ENCODE results near the gene CNNM2.

Gene CNNM2

DNA sequence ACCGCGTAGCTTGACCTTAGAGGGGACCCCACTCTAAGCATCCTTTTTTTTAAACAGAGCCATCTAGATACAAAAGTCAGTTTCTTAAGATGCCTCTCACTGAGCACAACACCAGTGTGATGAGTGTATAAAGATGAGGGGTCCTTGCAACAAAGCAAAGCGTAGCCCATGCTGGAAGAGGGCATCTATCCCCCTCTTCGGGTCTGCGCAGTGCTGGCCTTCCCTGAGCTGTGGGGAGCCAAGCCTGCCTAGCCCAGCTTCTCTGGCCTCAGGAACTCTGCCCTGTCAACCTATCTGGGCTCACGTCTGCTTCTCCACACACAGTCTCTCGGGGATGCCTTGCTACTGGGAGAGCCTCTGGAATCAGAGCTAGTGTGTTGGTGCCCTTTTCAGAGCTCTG, 161.0 kb downstream of the CNNM2 start:
- Histone ChIP-seq H3K4me1 (ENCODE audit: insufficient read depth, low read length, poor library complexity, severe bottlenecking) (no peaks in the 10 kb centered on the region), H3K9me2 (replicated peaks; ENCODE audit: low read depth, low read length) (no peaks in the 10 kb centered on the region), H3K4me3 (ENCODE audit: low read length, poor library complexity, severe bottlenecking) (no peak overlapping the region), H3K9ac (ENCODE audit: low read depth, low read length, poor library complexity, severe bottlenecking) (no peak overlapping the region), H3F3A (ENCODE audit: low read depth) (no peaks in the 10 kb centered on the region), H3K36me3 (ENCODE audit: insufficient read depth, low read length) (peaks cover 20% of the 10 kb centered on the region; the same call in 1 of the 2 replicates), H3K9me3 (ENCODE audit: insufficient read depth, low read depth, low read length) (no peaks in the 10 kb centered on the region), H3K27me3 (ENCODE audit: insufficient read depth, low read length, poor library complexity, severe bottlenecking) (no peaks in the 10 kb centered on the region), H2AFZ (ENCODE audit: low read length) (no peak overlapping the region), H3K4me2 (ENCODE audit: low read depth, low read length, poor library complexity, severe bottlenecking) (no peak overlapping the region), H4K20me1 (ENCODE audit: insufficient read depth, low read length, poor library complexity, severe bottlenecking) (no peaks in the 10 kb centered on the region), H3K79me2 (ENCODE audit: insufficient read depth, low read length) (no peaks in the 10 kb centered on the region)
- TF ChIP-seq, protein P1, sequence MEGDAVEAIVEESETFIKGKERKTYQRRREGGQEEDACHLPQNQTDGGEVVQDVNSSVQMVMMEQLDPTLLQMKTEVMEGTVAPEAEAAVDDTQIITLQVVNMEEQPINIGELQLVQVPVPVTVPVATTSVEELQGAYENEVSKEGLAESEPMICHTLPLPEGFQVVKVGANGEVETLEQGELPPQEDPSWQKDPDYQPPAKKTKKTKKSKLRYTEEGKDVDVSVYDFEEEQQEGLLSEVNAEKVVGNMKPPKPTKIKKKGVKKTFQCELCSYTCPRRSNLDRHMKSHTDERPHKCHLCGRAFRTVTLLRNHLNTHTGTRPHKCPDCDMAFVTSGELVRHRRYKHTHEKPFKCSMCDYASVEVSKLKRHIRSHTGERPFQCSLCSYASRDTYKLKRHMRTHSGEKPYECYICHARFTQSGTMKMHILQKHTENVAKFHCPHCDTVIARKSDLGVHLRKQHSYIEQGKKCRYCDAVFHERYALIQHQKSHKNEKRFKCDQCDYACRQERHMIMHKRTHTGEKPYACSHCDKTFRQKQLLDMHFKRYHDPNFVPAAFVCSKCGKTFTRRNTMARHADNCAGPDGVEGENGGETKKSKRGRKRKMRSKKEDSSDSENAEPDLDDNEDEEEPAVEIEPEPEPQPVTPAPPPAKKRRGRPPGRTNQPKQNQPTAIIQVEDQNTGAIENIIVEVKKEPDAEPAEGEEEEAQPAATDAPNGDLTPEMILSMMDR (conservative IDR thresholded peaks at IDR 0.05; ENCODE audit: low read length): no peak
- TF ChIP-seq EZH2phosphoT487 (IDR thresholded peaks at IDR 0.05; ENCODE audit: borderline replicate concordance): no peak

DNA sequence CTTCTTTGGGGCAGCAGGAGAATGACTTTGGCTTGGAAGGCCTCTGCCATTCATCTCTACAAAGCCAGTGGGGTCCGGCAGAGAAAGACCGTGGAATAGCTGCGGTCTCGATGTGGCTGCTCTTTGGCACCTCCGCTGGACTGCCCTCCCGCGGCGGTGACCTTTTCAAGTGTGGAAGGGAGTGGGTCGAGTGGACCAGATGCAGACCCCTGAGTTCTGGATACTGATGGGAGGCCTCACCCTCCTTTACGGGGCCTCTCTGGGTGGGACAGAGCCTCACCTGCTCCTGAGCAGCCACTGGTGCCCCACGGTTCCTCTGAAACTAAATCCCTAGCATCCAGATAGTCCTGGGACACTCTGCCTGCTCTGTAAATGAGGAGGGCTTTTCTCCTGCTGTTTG, 161.9 kb downstream of the CNNM2 start:
- Histone ChIP-seq H3K9me3 (ENCODE audit: insufficient read depth, low read depth, low read length) (no peaks in the 10 kb centered on the region), H3K9me2 (replicated peaks; ENCODE audit: low read depth, low read length) (no peaks in the 10 kb centered on the region), H3F3A (ENCODE audit: low read depth) (no peaks in the 10 kb centered on the region), H3K79me2 (ENCODE audit: insufficient read depth, low read length) (no peaks in the 10 kb centered on the region), H3K36me3 (ENCODE audit: insufficient read depth, low read length) (peaks cover 24% of the 10 kb centered on the region; the same call in 1 of the 2 replicates), H3K4me3 (ENCODE audit: low read length, poor library complexity, severe bottlenecking) (no peak overlapping the region), H3K27me3 (ENCODE audit: insufficient read depth, low read length, poor library complexity, severe bottlenecking) (no peaks in the 10 kb centered on the region), H3K9ac (ENCODE audit: low read depth, low read length, poor library complexity, severe bottlenecking) (no peak overlapping the region), H2AFZ (ENCODE audit: low read length) (no peak overlapping the region), H4K20me1 (ENCODE audit: insufficient read depth, low read length, poor library complexity, severe bottlenecking) (no peaks in the 10 kb centered on the region), H3K4me1 (ENCODE audit: insufficient read depth, low read length, poor library complexity, severe bottlenecking) (no peaks in the 10 kb centered on the region), H3K4me2 (ENCODE audit: low read depth, low read length, poor library complexity, severe bottlenecking) (no peak overlapping the region)
- TF ChIP-seq EZH2phosphoT487 (IDR thresholded peaks at IDR 0.05; ENCODE audit: borderline replicate concordance): no peak
- TF ChIP-seq, protein P1 (conservative IDR thresholded peaks at IDR 0.05; ENCODE audit: low read length): no peak

DNA sequence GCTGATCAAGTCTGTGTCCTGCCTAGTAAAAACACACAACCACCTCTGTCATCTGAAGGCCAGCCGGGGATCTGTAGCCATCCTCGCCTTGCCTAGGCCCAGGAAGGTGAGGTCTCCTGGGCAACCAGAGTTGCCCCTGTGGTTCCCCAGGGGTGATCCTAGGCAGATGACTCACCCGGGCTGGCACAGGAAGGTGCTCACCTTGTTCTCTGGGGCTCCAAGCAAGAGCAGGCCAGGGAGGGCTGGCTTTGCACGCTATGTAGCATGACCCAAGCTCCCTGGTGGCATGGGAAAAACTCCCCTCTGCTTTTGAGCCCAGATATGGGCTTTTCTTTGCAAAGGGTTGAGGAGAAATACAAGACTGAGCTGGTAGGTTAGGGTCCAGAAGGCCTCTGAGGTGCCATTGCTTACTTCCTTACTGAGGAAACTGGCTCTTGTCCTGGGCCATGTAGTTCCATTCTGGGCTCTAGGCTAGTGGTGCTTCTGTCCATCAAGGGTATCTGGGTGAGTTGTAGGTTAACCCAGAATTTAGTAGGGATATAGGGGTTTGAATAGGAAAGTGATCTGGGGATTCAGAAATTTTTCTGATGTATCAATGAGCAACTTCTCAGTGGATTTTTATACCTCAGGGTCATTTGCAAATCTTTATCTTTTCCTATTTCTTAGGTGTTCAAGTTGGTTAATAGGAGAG, 162.9 kb downstream of the CNNM2 start:
- peaks cover 35% of the 10 kb centered on the region; the same call in 1 of the 2 replicates for H3K36me3 ChIP-seq (ENCODE audit: insufficient read depth, low read length)
- H3K4me3 ChIP-seq (ENCODE audit: low read length, poor library complexity, severe bottlenecking): no peak overlapping the region
- no peak overlapping the region for H3K4me2 ChIP-seq (ENCODE audit: low read depth, low read length, poor library complexity, severe bottlenecking)
- H3K27me3 ChIP-seq (ENCODE audit: insufficient read depth, low read length, poor library complexity, severe bottlenecking): no peaks in the 10 kb centered on the region
- H3K9ac ChIP-seq (ENCODE audit: low read depth, low read length, poor library complexity, severe bottlenecking): no peak overlapping the region
- H3K4me1 ChIP-seq (ENCODE audit: insufficient read depth, low read length, poor library complexity, severe bottlenecking): no peaks in the 10 kb centered on the region
- no peaks in the 10 kb centered on the region for H3K79me2 ChIP-seq (ENCODE audit: insufficient read depth, low read length)
- no peak for TF ChIP-seq EZH2phosphoT487 (IDR thresholded peaks at IDR 0.05; ENCODE audit: borderline replicate concordance)
- TF ChIP-seq, protein P1 (conservative IDR thresholded peaks at IDR 0.05; ENCODE audit: low read length): no peak
- H3F3A ChIP-seq (ENCODE audit: low read depth): no peaks in the 10 kb centered on the region
- H2AFZ ChIP-seq (ENCODE audit: low read length): no peak overlapping the region
- no peaks in the 10 kb centered on the region for H3K9me2 ChIP-seq (replicated peaks; ENCODE audit: low read depth, low read length)
- no peaks in the 10 kb centered on the region for H4K20me1 ChIP-seq (ENCODE audit: insufficient read depth, low read length, poor library complexity, severe bottlenecking)
- no peaks in the 10 kb centered on the region for H3K9me3 ChIP-seq (ENCODE audit: insufficient read depth, low read depth, low read length)
